GM23248 (cell line): ENCODE data around the gene WDR91.

ENCODE experiments used
- EZH2 ChIP-seq: fragments of 200-600 bp; sonication (generic); IDR thresholded peaks from 2 replicates; pipeline ENCODE4 v1.6.1; 2018; ENCODE audit warnings: antibody characterized with exemption, mild to moderate bottlenecking; ENCODE audit not compliant: insufficient read depth, poor library complexity, severe bottlenecking
- EZH2phosphoT487 ChIP-seq: fragments of 200-600 bp; sonication (generic); IDR thresholded peaks from 2 replicates; pipeline ENCODE4 v1.6.1; 2018; ENCODE audit warnings: antibody characterized with exemption, moderate library complexity, mild to moderate bottlenecking, low read depth; ENCODE audit not compliant: insufficient read depth

DNA sequence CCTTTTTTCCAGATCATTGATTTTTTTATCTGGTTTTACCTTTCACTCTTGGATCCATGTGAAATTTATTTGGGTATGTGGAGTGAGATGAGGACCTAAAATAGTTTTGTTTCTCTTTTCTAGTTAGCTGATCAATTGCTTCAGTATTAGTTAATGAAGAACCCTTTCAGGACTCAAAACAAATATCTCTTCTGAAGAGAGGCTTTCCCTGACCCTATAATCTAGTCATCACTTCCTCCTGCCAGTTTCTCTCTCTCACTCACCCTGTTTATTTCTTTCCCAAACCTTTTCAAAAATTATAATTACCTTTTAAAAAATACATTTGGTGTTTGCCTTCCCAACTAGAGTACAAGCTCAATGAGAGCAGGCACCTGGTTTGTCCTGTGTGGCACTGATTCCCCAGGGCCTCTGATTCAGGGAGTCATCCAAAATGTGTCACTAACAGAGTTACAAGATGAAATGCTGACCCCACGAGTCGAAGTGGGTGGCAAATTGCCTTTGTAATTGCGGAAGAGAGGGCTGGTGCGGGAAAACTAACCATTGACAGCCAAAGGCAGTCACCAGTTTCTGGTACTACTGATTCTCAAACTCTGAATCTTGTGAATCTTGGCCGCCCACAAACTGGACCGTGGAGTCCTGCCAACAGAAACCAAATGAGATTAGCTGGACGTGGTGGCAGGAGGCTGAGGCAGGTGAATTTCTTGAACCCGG, 61.1 kb downstream of the WDR91 start:
- TF ChIP-seq EZH2 = no peak
- no peak for TF ChIP-seq EZH2phosphoT487
